Body of pancreas (tissue), 4 donors: ENCODE data around the gene AFF3. TPM values are rescaled to one million over a fixed set of nuclear protein-coding genes. Genes with fewer than 3 reads are reported as not detected.

Source experiments
- ATAC-seq: fragments of 150-250 bp; one replicate; pipeline ENCODE4 v1.9.1; 2016
- DNase-seq, 4 donors: peaks; one replicate each; pipeline ENCODE4 v3.0.0-alpha.2; 2019
- H3K27ac ChIP-seq, 4 donors: fragments of 200-600 bp; sonication (generic); 1 replicate in 3 of 4; 2 replicates in 1 of 4; pipeline versions ENCODE4 v1.5.1 to v1.6.1; 2016 to 2019; ENCODE audit warnings: mild to moderate bottlenecking in 1 of 4, mixed read lengths in 1 of 4, moderate library complexity in 1 of 4
- H3K27me3 ChIP-seq, 2 donors: fragments of 200-600 bp; sonication (generic); one replicate each; pipeline ENCODE4 v1.6.0; 2016; ENCODE audit warnings: mild to moderate bottlenecking in 1 of 2
- H3K36me3 ChIP-seq, 2 donors: fragments of 200-600 bp; sonication (generic); replicated peaks in 1 of 2; 2 replicates each; pipeline ENCODE4 v1.5.1; 2016; ENCODE audit warnings: low read depth in 2 of 2; ENCODE audit not compliant: insufficient read depth in 1 of 2
- H3K4me1 ChIP-seq: fragments of 200-600 bp; sonication (generic); one replicate; pipeline ENCODE4 v1.6.0; 2016
- H3K4me3 ChIP-seq, 2 donors: fragments of 200-600 bp; sonication (generic); 1 replicate in 1 of 2; 2 replicates in 1 of 2; pipeline ENCODE4 v1.5.1; 2016 to 2019
- H3K9me3 ChIP-seq, 3 donors: fragments of 200-600 bp; sonication (generic); 1 replicate in 2 of 3; 2 replicates in 1 of 3; pipeline ENCODE4 v1.5.1; 2016
- POLR2A ChIP-seq, 3 donors: fragments of 450-650 bp; IDR thresholded peaks; one replicate each; pipeline ENCODE4 v1.6.1; 2016; ENCODE audit warnings: antibody characterized with exemption in 3 of 3, mild to moderate bottlenecking in 2 of 3
- WGBS, 2 donors: methylation state at CpG; one replicate each; pipeline ENCODE4 v1.1.5; 2017; 5-methylcytosine and 5-hydroxymethylcytosine counted together
- intact Hi-C: fragments of 100-400 bp; cut with DNase I; formaldehyde crosslinking; loops from one replicate; pipeline ENCODE4 v1.15.1; 2023
- total RNA-seq, 2 donors: library from RNA; depleted of rRNA; stranded (reverse); fragments of >200 nt; gene quantifications; one replicate each; pipeline ENCODE4 v1.1.0, GENCODE V29; 2016
- TF ChIP-seq, protein P1 (sequence below), 7 experiments: fragments of 450-650 bp in 4 of 7; fragments of 200-600 bp in 3 of 7; sonication (generic) in 3 of 7; IDR thresholded peaks; one replicate each; pipeline ENCODE4 v1.5.1; 2016 to 2019; ENCODE audit warnings: antibody characterized with exemption in 7 of 7

The AFF3 gene
- total RNA-seq, 2 donors from 2014 or later, result 0.52 to 0.99 TPM

DNA sequence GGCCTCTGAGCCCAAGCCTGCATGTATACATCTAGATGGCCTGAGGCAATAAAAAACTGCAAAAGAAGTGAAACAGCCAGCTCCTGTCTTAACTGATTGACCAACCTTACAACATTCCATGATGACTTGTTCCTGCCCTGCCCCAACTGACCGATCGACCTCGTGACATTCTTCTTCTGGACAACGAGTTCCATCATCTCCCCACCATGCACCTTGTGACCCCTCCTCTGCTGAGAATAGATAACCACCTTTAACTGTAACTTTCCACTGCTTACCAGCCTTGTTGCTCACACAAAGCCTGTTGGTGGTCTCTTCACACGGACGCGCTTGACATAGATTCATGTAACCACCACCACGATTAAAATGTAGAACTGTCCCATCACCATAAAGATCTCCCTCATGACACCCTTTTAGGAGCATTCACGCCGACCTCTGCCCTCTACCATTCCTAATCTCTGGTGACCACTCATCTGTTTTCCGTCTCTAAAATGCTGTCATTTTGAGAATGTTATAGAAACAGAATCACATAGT lies 532.5 kb downstream of the AFF3 start:
- H3K27ac ChIP-seq, result no peak overlapping the region
- intact Hi-C loops, result no loop called here
- ATAC-seq, result no peak
- TF ChIP-seq, protein P1, sequence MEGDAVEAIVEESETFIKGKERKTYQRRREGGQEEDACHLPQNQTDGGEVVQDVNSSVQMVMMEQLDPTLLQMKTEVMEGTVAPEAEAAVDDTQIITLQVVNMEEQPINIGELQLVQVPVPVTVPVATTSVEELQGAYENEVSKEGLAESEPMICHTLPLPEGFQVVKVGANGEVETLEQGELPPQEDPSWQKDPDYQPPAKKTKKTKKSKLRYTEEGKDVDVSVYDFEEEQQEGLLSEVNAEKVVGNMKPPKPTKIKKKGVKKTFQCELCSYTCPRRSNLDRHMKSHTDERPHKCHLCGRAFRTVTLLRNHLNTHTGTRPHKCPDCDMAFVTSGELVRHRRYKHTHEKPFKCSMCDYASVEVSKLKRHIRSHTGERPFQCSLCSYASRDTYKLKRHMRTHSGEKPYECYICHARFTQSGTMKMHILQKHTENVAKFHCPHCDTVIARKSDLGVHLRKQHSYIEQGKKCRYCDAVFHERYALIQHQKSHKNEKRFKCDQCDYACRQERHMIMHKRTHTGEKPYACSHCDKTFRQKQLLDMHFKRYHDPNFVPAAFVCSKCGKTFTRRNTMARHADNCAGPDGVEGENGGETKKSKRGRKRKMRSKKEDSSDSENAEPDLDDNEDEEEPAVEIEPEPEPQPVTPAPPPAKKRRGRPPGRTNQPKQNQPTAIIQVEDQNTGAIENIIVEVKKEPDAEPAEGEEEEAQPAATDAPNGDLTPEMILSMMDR (IDR thresholded peaks at IDR 0.05), result no peak
- no peak for TF ChIP-seq POLR2A (IDR thresholded peaks at IDR 0.05)
- DNase-seq, result no peak
- H3K27me3 ChIP-seq, result no peaks in the 10 kb centered on the region
- no peaks in the 10 kb centered on the region for H3K4me1 ChIP-seq
- WGBS, 2 donors, result 67 to 80% methylated on average over 11 of the region's 11 CpGs
- H3K4me3 ChIP-seq, result no peak overlapping the region
- no peaks in the 10 kb centered on the region for H3K9me3 ChIP-seq
- no peaks in the 10 kb centered on the region for H3K36me3 ChIP-seq

DNA sequence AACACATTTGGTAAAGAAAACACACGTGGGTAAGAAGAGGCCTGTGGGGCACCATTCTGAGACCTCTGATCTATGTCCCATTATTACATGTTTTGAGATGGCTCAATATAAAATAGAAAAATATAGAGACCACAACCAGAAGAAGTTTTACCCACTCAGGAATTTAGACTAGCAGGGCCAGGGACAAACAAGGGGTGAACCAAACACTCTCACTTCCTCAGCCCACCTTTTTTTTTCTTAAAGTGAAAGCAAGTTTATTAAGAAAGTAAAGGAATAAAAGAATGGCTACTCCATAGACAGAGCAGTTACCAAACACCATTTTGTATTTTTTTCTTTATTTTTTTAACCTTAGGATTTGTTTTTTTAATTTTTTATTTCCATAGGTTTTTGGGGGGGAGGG lies 533.5 kb downstream of the AFF3 start:
- TF ChIP-seq, protein P1 (IDR thresholded peaks at IDR 0.05), result no peak
- TF ChIP-seq POLR2A (IDR thresholded peaks at IDR 0.05), result no peak
- DNase-seq (no peak), ATAC-seq (no peak)
- Histone ChIP-seq H3K4me3 (no peak overlapping the region), H3K27ac (no peak overlapping the region), H3K36me3 (no peaks in the 10 kb centered on the region), H3K4me1 (no peaks in the 10 kb centered on the region), H3K27me3 (no peaks in the 10 kb centered on the region), H3K9me3 (no peaks in the 10 kb centered on the region)
- intact Hi-C loops, result no loop called here
- 0 to 35% methylated on average over 1 of the region's 1 CpG for WGBS, 2 donors

DNA sequence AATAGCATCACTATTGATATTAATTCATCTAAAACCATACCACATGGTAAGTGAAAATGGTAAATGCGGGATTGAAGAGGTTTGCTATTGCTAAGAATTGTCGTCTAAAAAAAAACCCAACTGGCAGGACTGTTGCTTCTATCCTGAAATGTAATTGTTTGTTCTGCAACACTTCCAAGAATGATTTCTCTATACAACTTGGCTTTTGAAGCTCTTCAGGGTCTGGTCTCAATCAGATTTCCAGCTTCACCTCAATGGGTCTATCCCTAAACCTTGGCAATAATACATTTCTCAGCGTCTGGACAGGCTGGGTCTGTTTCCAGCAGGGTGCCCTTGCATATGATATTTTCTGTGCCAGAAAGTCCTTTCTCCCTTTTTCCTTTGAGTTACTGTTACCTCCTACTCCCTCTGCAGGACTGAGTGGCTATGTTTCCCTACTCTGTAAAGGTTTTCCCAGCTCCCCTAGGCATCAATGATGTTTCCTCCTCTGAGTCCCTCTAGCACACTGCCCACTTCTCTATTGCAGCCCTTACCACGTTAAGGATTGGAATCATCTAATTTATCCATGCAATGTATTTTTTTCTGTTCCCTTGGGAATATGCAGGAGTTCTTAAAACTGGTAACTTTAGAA lies 534.4 kb downstream of the AFF3 start:
- TF ChIP-seq, protein P1 (IDR thresholded peaks at IDR 0.05), result no peak
- no peak for TF ChIP-seq POLR2A (IDR thresholded peaks at IDR 0.05)
- H3K27ac ChIP-seq, result no peak overlapping the region
- H3K9me3 ChIP-seq, result no peaks in the 10 kb centered on the region
- no peaks in the 10 kb centered on the region for H3K4me1 ChIP-seq
- no peaks in the 10 kb centered on the region for H3K36me3 ChIP-seq
- H3K4me3 ChIP-seq, result no peak overlapping the region
- WGBS, 2 donors, result 51 to 52% methylated on average over 4 of the region's 4 CpGs
- DNase-seq (no peak), ATAC-seq (no peak)
- no peaks in the 10 kb centered on the region for H3K27me3 ChIP-seq
- intact Hi-C loops, result no loop called here

- Histone ChIP-seq H3K27me3 (no peaks in the 10 kb centered on the region), H3K9me3 (no peaks in the 10 kb centered on the region), H3K4me3 (no peak overlapping the region), H3K4me1 (no peaks in the 10 kb centered on the region), H3K36me3 (no peaks in the 10 kb centered on the region), H3K27ac (no peak overlapping the region)
- no peak for ATAC-seq
- no peak for DNase-seq
- 67 to 82% methylated on average over 4 of the region's 4 CpGs for WGBS, 2 donors
- TF ChIP-seq, protein P1 (IDR thresholded peaks at IDR 0.05), result no peak
- no peak for TF ChIP-seq POLR2A (IDR thresholded peaks at IDR 0.05)
- intact Hi-C loops, result no loop called here
Measured at GRCh38 chr2:99607454-99607853, 534.9 kb downstream of the AFF3 start.

GRCh38 chr2:99605036-99605435 lies 537.4 kb downstream of the AFF3 start:
- no peaks in the 10 kb centered on the region for H3K9me3 ChIP-seq
- no peaks in the 10 kb centered on the region for H3K4me1 ChIP-seq
- TF ChIP-seq, protein P1 (IDR thresholded peaks at IDR 0.05), result no peak
- no peak for TF ChIP-seq POLR2A (IDR thresholded peaks at IDR 0.05)
- no peak for ATAC-seq
- H3K27me3 ChIP-seq, result no peaks in the 10 kb centered on the region
- H3K4me3 ChIP-seq, result no peak overlapping the region
- no peaks in the 10 kb centered on the region for H3K36me3 ChIP-seq
- intact Hi-C loops, result no loop called here
- WGBS, 2 donors, result 67 to 75% methylated on average over 7 of the region's 7 CpGs
- DNase-seq, result no peak
- H3K27ac ChIP-seq, result no peak overlapping the region
